Right ventricle myocardium inferior (tissue), 1 donor: Measurements from ENCODE around the gene CHKA. TPM values are rescaled to one million over a fixed set of nuclear protein-coding genes. Genes with fewer than 3 reads are reported as not detected.
"Not testable (repeated sequence)": the region's sequence is repeated elsewhere in the genome, so short reads cannot be mapped to it uniquely, and the experiment has no call there.

Experiments used
- ATAC-seq: fragments of 200-7000 bp; cut with Tn5 transposase; one replicate; pipeline ENCODE4 v1.9.1; 2020; ENCODE audit warnings: mild to moderate bottlenecking, moderate library complexity
- DNase-seq: peaks from one replicate; pipeline ENCODE4 v3.0.0; 2021; ENCODE audit errors: missing footprints
- intact Hi-C: fragments of 100-400 bp; cut with DNase I; formaldehyde crosslinking; loops from one replicate; pipeline ENCODE4 v1.11.0; 2022
- total RNA-seq: library from RNA; stranded (reverse); fragmentation: NEBNext Ultra II Directional; extraction: Animal tissue kit (Norgen Biotek cat#: 25700); gene quantifications from one replicate; pipeline ENCODE4 v1.2.1, GENCODE V29; 2021
- donor health status: DM: no; HTN: yes; CAD: no; lungs with severe emphysema.

The CHKA gene
- total RNA-seq, 1 donor from 2014 or later: 7.6 TPM

GRCh38 chr11:68122936-68123539 lies 1.9 kb upstream of the CHKA start:
- ATAC-seq (no peak), DNase-seq (no peak)
- intact Hi-C loops: loop anchor here (5.0 kb wide), 2 partner anchors 89 to 91 kb away; partner anchors contain the start of genes KMT5B and NDUFS8

- ATAC-seq: no peak
- intact Hi-C loops: loop anchor here (5.0 kb wide), 2 partner anchors 88 to 92 kb away; partner anchors contain the start of genes KMT5B and NDUFS8
These were observed 718 bp downstream of the CHKA start for GRCh38 chr11:68120273-68121066.

GRCh38 chr11:68118706-68119448 lies 2.3 kb downstream of the CHKA start:
- ATAC-seq (no peak), DNase-seq (no peak)
- intact Hi-C loops: no loop called here

More at GRCh38 chr11:68120273-68121066, 718 bp downstream of the CHKA start:
- DNase-seq: peak; percentile 81

- no peak for DNase-seq
- ATAC-seq: no peak
- intact Hi-C loops: no loop called here
These were observed 3.2 kb downstream of the CHKA start for GRCh38 chr11:68117853-68118470.

- DNase-seq: no peak
- intact Hi-C loops: no loop called here
- ATAC-seq: no peak
These were observed 4.2 kb downstream of the CHKA start for GRCh38 chr11:68116974-68117373.

- ATAC-seq (no peak), DNase-seq (no peak)
- intact Hi-C loops: no loop called here
These were observed 5.1 kb downstream of the CHKA start for GRCh38 chr11:68116126-68116525.

- DNase-seq: no peak
- intact Hi-C loops: no loop called here
- ATAC-seq: peak; percentile 53
These were observed 5.9 kb downstream of the CHKA start for GRCh38 chr11:68115285-68115684.

GRCh38 chr11:68113986-68114385 lies 7.2 kb downstream of the CHKA start:
- intact Hi-C loops: no loop called here
- no peak for DNase-seq
- no peak for ATAC-seq

GRCh38 chr11:68107689-68108088 lies 13.5 kb downstream of the CHKA start:
- intact Hi-C loops: no loop called here
- DNase-seq (no peak), ATAC-seq (no peak)

- intact Hi-C loops: no loop called here
- peak; percentile 72 for ATAC-seq
- no peak for DNase-seq
These were observed 14.8 kb downstream of the CHKA start for GRCh38 chr11:68106165-68106940.

GRCh38 chr11:68099474-68100405 lies 21.4 kb downstream of the CHKA start:
- no peak for DNase-seq
- no peak for ATAC-seq
- intact Hi-C loops: no loop called here

- intact Hi-C loops: no loop called here
- no peak for ATAC-seq
- no peak for DNase-seq
These were observed 22.1 kb downstream of the CHKA start for GRCh38 chr11:68099057-68099456.

GRCh38 chr11:68096962-68097361 lies 24.2 kb downstream of the CHKA start:
- no peak for DNase-seq
- no peak for ATAC-seq
- intact Hi-C loops: no loop called here

- intact Hi-C loops: no loop called here
- ATAC-seq (no peak), DNase-seq (no peak)
These were observed 27.6 kb downstream of the CHKA start for GRCh38 chr11:68093565-68093964.

GRCh38 chr11:68092946-68093345 lies 28.2 kb downstream of the CHKA start:
- ATAC-seq, DNase-seq, intact Hi-C loops: not testable (repeated sequence)

GRCh38 chr11:68092411-68092810 lies 28.8 kb downstream of the CHKA start:
- ATAC-seq (no peak), DNase-seq (no peak)
- intact Hi-C loops: no loop called here

GRCh38 chr11:68090706-68091105 lies 30.5 kb downstream of the CHKA start:
- intact Hi-C loops: no loop called here
- ATAC-seq (peak; percentile 81), DNase-seq (no peak)
